NCI-H1092 treated with DMSO at 0.1 percent for 48 hours (cell line): ENCODE results near the gene WNT8B.

ENCODE experiments used
- DNase-seq: peaks from one replicate; lab custom pipeline; 2025; lab: John Stamatoyannopoulos, UW

Gene WNT8B, protein sequence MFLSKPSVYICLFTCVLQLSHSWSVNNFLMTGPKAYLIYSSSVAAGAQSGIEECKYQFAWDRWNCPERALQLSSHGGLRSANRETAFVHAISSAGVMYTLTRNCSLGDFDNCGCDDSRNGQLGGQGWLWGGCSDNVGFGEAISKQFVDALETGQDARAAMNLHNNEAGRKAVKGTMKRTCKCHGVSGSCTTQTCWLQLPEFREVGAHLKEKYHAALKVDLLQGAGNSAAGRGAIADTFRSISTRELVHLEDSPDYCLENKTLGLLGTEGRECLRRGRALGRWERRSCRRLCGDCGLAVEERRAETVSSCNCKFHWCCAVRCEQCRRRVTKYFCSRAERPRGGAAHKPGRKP

GRCh38 chr10:100462709-100463108, at the start of gene WNT8B:
WNT8B (plus strand) TSS chr10:100463009; CDS start chr10:100463169, 160 bp downstream.
- no peak for DNase-seq

- DNase-seq, result no peak
Measured at GRCh38 chr10:100413173-100413572, 49.6 kb upstream of the WNT8B start.

DNA sequence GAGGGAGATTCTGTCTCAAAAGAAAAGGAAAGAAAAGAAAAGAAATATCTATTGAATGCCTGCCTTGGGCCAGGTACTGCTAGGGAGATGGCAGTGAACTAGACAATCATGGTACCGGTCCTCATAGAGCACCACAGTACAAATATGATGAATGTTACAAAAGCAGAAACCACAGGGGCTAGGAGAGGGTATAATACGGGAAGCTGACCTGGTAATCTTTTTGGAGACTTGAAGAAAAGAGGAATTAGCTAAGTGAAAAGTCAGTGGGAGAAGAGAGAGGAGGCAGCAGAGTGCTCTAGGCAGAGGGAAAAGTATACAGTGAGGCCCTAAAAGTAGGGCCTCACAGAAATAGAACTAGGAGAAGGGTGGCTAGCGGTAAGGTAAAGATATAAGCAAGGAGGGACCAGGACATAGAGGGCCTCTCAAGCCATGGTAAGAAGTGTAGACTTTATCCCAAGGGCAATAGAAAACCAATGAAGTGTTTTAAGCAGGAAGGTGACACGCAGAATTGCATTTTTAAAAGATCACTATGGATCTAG, 42.8 kb upstream of the WNT8B start:
- DNase-seq, result no peak

DNA sequence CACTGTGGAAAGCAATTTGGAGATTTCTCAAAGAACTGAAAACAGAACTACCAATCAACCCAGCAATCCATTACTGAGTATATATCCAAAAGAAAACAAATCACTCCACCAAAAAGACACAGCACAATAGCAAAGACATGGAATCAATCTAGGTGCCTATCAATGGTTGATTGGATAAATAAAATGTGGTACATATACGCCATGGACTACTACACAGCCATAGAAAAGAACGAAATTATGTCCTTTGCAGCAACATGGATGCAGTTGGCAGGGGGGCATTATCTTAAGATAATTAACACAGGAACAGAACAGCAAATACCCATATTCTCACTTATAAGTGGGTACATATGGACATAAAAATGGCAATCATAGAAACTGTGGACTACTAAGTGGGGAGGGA, 35.4 kb upstream of the WNT8B start:
- DNase-seq, result no peak

GRCh38 chr10:100433253-100434240, 29.3 kb upstream of the WNT8B start:
- peak; percentile 91 for DNase-seq

DNA sequence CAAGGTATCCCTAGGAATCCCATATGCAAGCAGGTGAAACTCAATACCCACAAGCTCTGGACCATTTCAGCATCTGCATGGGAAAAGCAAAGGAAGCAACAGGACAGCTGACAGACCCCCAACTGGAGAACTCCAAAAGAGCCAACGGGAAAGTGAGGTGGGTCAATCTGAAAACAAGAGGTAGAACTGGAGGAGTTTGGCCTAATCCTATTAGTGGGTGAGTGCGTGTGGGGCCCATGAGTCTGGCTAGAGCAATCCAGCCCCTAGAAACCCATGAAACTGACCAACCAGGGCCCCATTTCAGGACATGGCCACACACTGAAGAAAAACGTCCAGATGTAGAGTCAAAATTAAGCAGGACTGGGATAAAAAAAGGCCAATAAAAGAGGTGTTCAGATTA, 26.6 kb upstream of the WNT8B start:
- no peak for DNase-seq

GRCh38 chr10:100438674-100439315, 24.0 kb upstream of the WNT8B start:
- DNase-seq, result no peak

- DNase-seq, result no peak
Measured at GRCh38 chr10:100442548-100442947, 20.3 kb upstream of the WNT8B start.

DNA sequence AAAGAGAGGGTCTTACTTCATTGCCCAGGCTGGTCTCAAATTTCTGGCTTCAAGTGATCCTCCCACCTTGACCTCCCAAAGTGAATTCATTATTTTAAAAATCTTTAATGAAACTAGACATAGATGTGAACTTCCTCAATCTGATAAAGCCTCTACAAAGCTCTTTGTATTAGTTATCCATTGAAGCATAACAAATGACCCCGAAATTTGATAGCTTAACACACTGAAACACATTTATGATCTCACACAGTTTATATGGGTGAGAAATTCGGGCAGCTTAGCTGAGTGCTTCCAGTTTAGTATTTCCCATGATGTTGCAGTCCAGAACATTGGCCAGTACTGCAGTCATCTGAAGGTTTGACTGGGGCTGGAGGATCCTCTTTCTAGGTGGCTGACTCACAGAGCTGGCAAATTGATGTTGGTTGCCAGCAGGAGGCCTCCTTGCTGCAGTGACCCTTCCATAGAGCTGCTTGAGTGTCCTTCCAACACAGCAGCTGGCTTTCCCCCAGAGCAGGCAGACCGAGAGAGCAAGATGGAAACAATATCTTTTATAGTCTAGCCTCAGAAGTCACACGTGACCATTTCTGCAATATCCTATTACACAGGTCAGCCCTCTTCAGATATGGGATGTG, 16.6 kb upstream of the WNT8B start:
- DNase-seq, result no peak

DNA sequence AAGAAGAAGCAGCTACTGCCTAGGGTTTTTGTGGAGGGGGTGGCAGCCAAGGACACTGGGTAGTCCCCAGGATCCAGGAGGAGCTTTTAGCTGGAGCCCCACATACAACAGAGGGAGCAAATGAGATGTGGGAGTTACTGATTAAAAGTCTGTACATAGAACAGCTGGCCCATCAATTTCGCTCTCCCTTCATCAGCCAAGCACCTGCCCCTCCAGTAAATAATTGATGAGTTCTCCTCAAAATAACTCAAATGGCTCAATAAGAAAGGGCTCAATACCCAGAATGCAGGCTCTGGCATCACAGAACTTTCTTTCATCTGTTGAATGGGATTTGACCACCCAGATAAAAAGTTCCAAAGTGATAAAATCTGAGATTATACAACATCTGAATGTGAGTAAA, 15.1 kb upstream of the WNT8B start:
- no peak for DNase-seq

DNA sequence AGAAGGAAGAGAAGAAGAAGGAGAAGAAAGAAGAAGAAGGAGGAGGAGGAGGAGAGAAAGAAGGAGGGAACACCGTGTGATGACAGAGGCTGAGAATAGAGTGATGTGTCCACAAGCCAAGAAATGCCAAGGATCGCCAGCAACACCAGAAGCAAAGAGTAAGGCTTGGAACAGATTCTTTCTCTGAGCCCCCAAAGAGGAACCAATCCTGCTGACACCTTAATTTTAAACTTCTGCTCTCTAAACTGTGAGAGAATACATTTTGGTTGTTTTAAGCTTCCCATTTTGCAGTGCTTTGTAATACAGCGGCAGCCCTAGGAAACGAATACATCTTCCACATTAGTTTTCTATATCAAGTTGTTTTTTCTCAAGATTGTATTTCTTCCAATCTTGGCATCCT, 13.9 kb upstream of the WNT8B start:
- DNase-seq, result no peak

DNA sequence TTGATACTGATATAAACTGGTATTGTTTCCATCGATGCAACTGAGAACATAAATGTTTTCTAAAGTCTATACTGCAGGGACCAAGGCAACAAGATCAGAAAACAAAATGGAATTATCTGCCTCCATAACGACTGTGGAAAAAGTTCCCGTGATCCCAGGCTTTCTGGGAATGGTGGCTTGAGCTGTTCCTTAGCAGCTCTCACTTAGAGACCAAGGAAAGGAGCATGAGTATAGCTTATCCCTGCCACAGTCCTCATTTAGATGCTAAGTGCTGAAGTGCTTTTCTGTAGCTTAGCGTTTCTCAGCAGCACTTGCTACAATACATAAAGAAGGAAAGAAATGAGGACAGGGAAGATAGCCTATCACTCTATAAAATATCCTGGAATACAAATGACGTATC, 5.5 kb downstream of the WNT8B start:
- DNase-seq, result no peak

DNA sequence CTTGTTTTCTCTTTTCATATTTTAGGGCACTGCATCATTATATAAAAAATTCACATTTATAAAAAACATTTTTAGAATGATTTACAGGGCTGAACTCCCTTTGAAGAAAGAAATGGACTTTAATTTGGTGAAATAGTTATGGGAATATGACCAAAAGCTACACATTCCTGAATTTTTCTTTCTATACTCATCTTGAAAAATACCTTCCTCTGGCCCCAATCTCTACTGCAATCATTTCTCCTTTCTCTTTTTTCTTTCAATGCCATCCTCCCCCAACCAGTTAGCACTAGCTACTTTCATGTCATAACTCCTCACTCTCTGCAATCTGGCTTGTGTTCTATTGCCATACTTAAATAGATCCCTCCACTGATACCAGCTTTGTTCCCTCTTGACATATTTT, 6.2 kb downstream of the WNT8B start:
- DNase-seq, result no peak

DNA sequence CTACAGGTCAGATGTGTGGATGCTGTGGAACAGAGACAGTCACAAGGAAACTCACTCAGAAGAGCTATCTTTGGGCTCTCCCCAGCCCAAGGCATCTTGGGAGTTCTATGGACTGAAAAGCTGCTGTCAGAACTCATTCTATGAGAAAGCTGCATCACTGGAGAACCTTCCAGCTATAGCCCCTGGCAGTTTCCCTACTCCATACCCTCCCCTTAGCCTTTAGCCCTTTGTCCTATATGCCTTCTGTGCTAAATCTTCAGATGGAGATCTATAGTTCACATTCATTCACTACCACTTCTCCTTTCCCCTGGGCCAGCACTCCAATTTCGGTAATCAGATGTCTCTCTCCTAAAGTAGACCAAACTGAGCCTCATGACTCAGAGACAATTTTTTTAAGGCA, 6.9 kb downstream of the WNT8B start:
- DNase-seq, result no peak

DNA sequence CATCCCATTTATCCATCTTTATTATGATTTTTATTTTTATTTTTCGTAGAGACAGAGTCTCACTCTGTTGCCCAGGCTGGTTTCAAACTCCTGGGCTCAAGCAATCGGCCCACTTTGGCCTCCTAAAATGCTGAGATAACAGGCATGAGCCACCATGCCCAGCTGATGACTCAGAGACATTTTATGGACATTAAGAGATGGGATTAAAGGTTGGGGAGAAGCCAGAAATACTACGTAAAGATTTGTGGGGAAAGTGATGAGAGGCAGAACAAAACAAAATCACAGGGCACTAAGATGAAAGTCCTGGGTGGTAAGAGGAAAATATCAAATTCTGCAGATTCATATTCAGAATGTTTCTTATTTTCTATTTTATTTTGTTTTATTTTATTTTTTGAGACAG, 7.6 kb downstream of the WNT8B start:
- no peak for DNase-seq

GRCh38 chr10:100477970-100478369, 15.2 kb downstream of the WNT8B start:
- no peak for DNase-seq

DNA sequence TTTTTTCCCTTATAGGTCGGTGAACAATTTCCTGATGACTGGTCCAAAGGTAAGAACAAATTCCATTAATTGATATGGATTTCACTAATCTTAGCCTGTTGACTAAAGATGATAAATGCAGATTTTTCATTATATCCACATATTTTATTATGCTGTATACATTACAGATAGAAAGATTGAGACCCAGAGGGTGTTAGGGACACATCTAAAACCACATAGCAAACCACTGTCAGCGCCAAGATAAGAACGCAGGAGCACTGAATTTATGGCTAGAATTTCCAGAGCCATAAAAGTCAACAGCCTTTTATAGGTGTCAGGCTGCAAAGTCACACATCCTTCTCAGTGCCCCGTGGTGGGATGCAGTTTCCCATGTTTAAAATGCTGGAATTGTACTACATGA, 16.2 kb downstream of the WNT8B start:
- no peak for DNase-seq

GRCh38 chr10:100480002-100480401, 17.2 kb downstream of the WNT8B start:
- no peak for DNase-seq

DNA sequence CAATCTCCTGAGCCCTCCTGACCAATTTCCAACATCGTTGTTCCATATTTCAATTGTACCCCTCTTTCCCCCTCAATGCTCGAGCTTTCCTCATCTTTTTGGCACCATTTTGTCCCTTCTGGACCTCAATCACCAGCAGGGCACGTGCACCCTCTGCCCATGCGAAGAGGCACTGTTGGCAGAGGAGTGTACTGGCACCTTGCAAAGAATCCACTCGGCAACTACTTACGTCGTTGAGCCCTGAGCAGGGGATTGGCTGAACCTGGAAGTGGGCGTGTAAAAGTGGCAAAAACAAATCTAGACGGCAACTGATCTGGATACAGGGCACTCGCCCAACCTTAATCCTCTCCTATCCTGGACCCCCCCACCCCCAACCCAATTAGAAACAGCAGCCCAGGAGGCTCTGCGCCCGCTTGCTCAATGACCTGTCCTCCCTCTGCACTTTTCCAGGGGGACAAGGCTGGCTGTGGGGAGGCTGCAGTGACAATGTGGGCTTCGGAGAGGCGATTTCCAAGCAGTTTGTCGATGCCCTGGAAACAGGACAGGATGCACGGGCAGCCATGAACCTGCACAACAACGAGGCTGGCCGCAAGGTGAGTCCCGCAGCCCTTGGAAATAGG, 18.8 kb downstream of the WNT8B start:
- DNase-seq, result peak; percentile 85

DNA sequence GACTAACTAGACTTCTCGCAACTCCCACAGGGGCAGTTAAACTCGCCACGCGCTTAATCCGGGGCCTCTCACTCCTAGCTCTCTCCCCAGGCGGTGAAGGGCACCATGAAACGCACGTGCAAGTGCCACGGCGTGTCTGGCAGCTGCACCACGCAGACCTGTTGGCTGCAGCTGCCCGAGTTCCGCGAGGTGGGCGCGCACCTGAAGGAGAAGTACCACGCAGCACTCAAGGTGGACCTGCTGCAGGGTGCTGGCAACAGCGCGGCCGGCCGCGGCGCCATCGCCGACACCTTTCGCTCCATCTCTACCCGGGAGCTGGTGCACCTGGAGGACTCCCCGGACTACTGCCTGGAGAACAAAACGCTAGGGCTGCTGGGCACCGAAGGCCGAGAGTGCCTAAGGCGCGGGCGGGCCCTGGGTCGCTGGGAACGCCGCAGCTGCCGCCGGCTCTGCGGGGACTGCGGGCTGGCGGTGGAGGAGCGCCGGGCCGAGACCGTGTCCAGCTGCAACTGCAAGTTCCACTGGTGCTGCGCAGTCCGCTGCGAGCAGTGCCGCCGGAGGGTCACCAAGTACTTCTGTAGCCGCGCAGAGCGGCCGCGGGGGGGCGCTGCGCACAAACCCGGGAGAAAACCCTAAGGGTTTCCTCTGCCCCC, 19.5 kb downstream of the WNT8B start:
- DNase-seq, result peak; percentile 66

DNA sequence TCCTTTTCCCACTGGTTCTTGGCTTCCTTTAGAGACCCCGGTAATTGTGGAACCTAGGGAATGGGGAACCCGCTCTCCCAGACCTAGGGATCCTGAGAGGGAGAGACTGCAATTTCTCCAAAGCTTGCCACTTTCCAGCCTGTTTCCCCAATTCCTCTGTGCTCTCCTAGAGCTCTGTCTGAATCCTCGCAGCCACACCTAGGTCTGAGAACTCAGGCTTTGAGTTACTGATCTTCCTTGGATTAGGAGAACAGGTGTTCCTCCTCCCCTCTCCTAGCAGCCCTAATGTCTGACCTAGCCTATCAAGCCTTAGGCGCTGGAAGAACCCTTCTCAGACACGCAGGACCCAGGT, 20.0 kb downstream of the WNT8B start:
- DNase-seq, result no peak
